LNCAP (cell line): ENCODE data around the gene RWDD1.

Source experiments
- TF ChIP-seq, protein P1 (sequence below): fragments of 450-650 bp; IDR thresholded peaks from 2 replicates; pipeline ENCODE4 v1.5.1; 2017; ENCODE audit warnings: mild to moderate bottlenecking

Gene RWDD1

DNA sequence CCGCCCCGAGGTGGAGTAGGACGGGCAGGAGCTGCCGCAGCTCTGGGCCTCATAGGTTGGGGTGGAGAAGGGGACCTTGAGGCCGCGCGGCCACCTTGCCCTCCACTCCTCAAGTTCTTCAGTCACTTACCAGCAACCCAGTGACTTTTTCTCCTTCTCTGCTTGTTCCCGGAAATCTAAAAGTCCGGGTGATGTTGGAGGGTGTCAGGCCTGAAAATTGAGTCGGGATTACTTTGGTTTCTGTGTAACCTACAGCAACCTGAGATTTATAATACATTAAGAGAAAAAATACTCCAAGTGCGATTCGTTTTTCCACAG lies 338 bp downstream of the RWDD1 start:
- TF ChIP-seq, protein P1, sequence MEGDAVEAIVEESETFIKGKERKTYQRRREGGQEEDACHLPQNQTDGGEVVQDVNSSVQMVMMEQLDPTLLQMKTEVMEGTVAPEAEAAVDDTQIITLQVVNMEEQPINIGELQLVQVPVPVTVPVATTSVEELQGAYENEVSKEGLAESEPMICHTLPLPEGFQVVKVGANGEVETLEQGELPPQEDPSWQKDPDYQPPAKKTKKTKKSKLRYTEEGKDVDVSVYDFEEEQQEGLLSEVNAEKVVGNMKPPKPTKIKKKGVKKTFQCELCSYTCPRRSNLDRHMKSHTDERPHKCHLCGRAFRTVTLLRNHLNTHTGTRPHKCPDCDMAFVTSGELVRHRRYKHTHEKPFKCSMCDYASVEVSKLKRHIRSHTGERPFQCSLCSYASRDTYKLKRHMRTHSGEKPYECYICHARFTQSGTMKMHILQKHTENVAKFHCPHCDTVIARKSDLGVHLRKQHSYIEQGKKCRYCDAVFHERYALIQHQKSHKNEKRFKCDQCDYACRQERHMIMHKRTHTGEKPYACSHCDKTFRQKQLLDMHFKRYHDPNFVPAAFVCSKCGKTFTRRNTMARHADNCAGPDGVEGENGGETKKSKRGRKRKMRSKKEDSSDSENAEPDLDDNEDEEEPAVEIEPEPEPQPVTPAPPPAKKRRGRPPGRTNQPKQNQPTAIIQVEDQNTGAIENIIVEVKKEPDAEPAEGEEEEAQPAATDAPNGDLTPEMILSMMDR: no peak

DNA sequence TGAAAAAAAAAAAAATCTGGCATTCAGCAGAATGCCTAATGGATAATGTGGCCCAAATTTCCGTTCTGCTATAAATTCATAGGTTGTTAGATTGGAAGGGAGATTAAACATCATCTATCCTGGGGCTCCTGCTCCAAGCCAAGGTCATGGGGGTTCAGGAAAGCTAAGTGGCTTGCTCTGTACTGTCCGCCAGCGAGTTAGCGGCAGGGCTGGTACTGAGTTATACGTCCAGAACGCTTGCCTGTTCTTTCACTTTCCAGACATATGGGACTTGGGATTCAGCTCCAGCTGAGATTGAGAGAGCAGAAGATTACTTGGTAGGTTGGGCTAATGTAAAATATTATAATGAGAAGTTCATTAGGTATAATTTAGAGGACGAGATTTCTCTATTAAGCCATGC lies 858 bp downstream of the RWDD1 start:
- TF ChIP-seq, protein P1: no peak

DNA sequence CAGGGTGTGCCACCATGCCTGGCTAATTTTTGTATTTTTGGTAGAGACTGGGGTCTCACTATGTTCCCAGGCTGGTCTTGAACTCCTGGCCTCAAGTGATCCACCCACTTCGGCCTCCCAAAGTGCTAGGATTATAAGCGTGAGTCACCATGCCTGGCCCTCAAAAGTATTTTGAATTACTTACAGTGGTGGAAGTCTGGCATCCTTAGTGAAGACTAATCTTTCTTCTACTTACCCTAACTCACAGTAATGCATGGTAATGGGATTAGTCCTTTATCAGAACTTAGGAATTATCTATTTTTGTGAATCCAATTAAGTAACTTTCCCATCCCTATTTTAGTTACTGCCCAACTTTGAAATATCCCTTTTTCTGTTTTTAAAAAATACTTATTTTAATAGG lies 3.9 kb downstream of the RWDD1 start:
- TF ChIP-seq, protein P1: no peak

DNA sequence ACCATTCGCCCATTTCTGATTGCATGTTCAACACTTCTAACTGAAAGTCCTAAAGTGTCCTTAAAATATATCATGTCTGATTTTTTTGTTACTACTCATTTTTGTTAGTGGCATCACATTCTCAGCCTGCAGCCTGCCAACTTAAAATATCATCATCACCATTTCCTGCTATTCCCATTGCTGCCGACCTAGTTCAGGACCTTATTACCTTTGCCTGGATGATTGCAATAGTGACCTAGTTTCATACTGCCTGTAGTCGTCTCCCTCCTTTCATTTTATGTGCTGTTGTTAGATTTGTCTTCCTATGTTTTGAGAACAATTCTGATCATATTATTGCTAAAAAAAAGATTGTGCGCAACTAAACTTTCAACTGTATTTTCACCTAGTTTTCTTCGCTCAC lies 6.2 kb downstream of the RWDD1 start:
- TF ChIP-seq, protein P1: no peak

DNA sequence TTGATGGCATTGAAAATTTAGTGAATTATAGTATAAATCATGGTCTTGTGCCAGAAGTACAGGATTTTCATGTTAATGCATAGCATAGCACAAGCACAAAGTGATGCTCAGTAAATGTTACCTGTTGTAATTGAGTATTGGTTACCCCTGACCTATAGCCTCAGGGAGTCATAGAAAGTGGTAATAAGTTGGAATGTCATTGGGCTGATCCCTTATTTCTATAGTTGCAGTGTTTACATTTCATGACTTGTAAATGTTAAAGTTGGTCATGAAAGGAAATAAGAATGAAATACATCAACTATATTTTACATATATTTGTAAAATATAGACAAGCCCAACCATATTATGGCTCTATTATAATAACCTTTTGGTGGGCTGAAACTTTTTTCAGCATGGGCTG lies 7.0 kb downstream of the RWDD1 start:
- TF ChIP-seq, protein P1: no peak

DNA sequence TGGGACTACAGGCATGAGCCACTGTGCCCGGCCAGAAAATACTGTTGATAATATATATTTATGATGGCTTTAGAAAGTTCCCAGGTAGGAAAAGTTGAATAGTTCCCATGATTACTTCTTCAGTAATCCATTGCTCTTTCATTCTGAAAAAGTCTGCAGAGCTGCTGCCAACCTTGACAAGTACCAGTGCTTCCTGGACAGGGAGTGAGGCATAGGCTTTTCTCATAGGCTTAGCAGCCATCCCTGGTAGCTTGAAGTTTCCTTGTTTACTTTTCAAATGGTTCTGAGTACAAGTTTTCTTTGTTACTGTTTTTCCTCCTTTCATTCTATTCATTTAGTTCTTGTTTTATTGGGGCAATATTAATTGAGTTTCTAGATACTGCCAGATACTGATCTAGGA lies 7.8 kb downstream of the RWDD1 start:
- TF ChIP-seq, protein P1: no peak

DNA sequence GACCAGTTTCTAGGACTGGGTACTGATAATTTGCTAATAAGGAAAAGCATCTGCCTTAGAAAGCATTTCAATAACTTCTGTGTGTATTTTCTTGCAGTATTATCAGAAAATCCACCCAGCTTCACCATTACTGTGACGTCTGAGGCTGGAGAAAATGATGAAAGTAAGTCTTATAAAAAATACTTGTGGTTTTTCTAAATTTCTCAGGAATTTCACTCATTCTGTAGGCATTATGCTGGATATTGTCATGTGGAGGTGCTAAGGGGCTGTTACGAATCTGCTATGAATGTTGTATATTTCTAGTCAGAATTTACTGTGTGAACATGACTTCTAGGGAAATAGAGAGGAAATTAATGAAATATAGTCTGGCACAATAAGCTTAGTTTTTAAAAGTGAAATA lies 8.9 kb downstream of the RWDD1 start:
- TF ChIP-seq, protein P1: no peak

DNA sequence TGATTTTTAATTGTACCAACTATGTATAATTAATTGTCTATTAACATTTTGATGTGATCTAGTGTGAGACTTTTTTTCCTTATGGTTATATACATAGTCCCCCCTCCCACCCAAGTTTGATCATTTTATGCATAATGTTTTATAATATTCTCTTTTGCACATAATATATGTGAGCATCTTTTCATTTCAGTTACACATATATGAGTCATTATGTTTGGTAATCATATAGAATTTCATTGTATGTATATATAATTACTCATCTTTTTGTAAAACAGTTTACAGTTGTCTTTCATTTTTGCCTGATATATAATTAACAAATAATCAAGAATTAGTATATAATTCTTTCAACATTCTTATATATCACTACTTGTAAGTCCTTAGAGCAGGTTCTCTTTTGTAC lies 15.0 kb downstream of the RWDD1 start:
- TF ChIP-seq, protein P1: no peak
